Ishikawa (cell line): Measurements from ENCODE around the gene ADCY10.

Experiments used
- CREB1 ChIP-seq: IDR thresholded peaks from 2 replicates; pipeline ENCODE4 v1.6.1; 2012; ENCODE audit warnings: low read depth
- EP300 ChIP-seq: IDR thresholded peaks from 2 replicates; pipeline ENCODE4 v1.6.1; 2012; ENCODE audit warnings: borderline replicate concordance
- MAX ChIP-seq: IDR thresholded peaks from 2 replicates; pipeline ENCODE4 v1.6.1; 2012
- RAD21 ChIP-seq: IDR thresholded peaks from 2 replicates; pipeline ENCODE4 v1.6.1; 2012; ENCODE audit warnings: low read depth
- TAF1 ChIP-seq: IDR thresholded peaks from 2 replicates; pipeline ENCODE4 v1.6.1; 2012; ENCODE audit warnings: low read depth, mild to moderate bottlenecking
- YY1 ChIP-seq: IDR thresholded peaks from 2 replicates; pipeline ENCODE4 v1.6.1; 2012; ENCODE audit warnings: low read depth
- TF ChIP-seq, protein P1 (sequence below): IDR thresholded peaks from 2 replicates; pipeline ENCODE4 v1.6.1; 2012; ENCODE audit warnings: low read depth, mild to moderate bottlenecking

DNA sequence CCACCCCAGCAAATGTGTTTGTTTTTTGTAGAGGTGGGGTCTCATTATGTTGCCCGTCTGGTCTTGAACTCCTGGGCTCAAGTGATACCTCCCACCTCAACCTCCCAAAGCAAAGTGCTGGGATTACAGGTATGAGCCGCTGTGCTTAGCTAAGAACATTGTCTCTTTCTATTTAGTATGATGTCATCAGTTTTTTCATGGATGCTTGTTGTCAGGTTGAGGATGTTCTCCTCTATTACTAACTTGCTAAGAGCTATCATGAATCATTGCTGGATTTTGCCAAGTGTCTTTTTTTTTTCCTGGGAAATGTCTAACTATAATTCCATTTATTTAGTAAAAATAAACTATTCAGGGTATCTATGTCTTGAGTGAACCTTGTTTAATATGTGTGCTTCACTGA is 42.0 kb upstream of the ADCY10 start:
- TF ChIP-seq TAF1 (no peak), CREB1 (no peak), EP300 (no peak), YY1 (no peak), MAX (no peak), RAD21 (no peak)
- TF ChIP-seq, protein P1, sequence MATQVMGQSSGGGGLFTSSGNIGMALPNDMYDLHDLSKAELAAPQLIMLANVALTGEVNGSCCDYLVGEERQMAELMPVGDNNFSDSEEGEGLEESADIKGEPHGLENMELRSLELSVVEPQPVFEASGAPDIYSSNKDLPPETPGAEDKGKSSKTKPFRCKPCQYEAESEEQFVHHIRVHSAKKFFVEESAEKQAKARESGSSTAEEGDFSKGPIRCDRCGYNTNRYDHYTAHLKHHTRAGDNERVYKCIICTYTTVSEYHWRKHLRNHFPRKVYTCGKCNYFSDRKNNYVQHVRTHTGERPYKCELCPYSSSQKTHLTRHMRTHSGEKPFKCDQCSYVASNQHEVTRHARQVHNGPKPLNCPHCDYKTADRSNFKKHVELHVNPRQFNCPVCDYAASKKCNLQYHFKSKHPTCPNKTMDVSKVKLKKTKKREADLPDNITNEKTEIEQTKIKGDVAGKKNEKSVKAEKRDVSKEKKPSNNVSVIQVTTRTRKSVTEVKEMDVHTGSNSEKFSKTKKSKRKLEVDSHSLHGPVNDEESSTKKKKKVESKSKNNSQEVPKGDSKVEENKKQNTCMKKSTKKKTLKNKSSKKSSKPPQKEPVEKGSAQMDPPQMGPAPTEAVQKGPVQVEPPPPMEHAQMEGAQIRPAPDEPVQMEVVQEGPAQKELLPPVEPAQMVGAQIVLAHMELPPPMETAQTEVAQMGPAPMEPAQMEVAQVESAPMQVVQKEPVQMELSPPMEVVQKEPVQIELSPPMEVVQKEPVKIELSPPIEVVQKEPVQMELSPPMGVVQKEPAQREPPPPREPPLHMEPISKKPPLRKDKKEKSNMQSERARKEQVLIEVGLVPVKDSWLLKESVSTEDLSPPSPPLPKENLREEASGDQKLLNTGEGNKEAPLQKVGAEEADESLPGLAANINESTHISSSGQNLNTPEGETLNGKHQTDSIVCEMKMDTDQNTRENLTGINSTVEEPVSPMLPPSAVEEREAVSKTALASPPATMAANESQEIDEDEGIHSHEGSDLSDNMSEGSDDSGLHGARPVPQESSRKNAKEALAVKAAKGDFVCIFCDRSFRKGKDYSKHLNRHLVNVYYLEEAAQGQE = no peak
